ENCODE results near the gene AGPAT1.

DNA sequence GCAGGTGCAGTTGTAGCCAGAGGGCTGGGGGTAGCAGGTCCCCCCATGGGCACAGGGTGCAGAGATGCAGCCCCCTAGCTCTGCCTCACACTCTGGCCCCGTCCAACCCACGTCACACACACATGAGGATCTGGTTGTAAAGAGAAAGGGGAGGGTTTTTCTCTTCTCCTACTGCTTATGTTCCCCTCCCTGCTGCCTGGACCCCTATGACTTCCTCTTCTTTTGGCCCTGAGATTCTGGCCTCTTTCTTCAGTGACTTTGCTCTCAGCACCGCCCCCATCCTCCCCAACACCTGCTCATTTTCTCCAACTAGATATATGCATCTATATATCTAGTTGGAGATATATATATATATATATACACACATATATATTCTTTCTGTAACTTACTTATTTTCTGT is 38.2 kb upstream of the AGPAT1 start:
- TF ChIP-seq, protein P1, sequence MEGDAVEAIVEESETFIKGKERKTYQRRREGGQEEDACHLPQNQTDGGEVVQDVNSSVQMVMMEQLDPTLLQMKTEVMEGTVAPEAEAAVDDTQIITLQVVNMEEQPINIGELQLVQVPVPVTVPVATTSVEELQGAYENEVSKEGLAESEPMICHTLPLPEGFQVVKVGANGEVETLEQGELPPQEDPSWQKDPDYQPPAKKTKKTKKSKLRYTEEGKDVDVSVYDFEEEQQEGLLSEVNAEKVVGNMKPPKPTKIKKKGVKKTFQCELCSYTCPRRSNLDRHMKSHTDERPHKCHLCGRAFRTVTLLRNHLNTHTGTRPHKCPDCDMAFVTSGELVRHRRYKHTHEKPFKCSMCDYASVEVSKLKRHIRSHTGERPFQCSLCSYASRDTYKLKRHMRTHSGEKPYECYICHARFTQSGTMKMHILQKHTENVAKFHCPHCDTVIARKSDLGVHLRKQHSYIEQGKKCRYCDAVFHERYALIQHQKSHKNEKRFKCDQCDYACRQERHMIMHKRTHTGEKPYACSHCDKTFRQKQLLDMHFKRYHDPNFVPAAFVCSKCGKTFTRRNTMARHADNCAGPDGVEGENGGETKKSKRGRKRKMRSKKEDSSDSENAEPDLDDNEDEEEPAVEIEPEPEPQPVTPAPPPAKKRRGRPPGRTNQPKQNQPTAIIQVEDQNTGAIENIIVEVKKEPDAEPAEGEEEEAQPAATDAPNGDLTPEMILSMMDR (IDR thresholded peaks at IDR 0.05 in 8 of 11, conservative IDR thresholded peaks at IDR 0.05 in 3 of 11), result no peak
- TF ChIP-seq POLR2A (IDR thresholded peaks at IDR 0.05), result no peak
- no peak for TF ChIP-seq POLR2AphosphoS5 (IDR thresholded peaks at IDR 0.05)

All from spleen (tissue), 7 donors.